Spleen (tissue), 11 donors: ENCODE data around the gene CDC42EP1. TPM values are rescaled to one million over a fixed set of nuclear protein-coding genes. Genes with fewer than 3 reads are reported as not detected.
"Not testable (repeated sequence)": the region's sequence is repeated elsewhere in the genome, so short reads cannot be mapped to it uniquely, and the experiment has no call there.

Experiments
- DNase-seq: peaks from one replicate; pipeline ENCODE4 v3.0.0-alpha.2; 2020
- H3K27ac ChIP-seq, 8 donors: fragments of 200-600 bp; sonication (generic) in 7 of 8; 1 replicate in 4 of 8; 2 replicates in 4 of 8; pipeline versions ENCODE4 v1.5.0 to v1.8.0; 2016 to 2021; ENCODE audit warnings: inconsistent platforms in 4 of 8, mild to moderate bottlenecking in 4 of 8, moderate library complexity in 1 of 8
- H3K27me3 ChIP-seq, 7 donors: fragments of 200-600 bp; sonication (generic) in 6 of 7; replicated peaks in 1 of 7; 1 replicate in 4 of 7; 2 replicates in 3 of 7; pipeline versions ENCODE4 v1.5.0 to v1.8.0; 2016 to 2021; ENCODE audit warnings: inconsistent platforms in 3 of 7, mild to moderate bottlenecking in 1 of 7
- H3K36me3 ChIP-seq, 6 donors: fragments of 200-600 bp; sonication (generic) in 5 of 6; 1 replicate in 4 of 6; 2 replicates in 2 of 6; pipeline versions ENCODE4 v1.5.0 to v1.8.0; 2016 to 2021; ENCODE audit warnings: inconsistent platforms in 2 of 6
- H3K4me1 ChIP-seq, 6 donors: fragments of 200-600 bp; sonication (generic) in 5 of 6; 1 replicate in 3 of 6; 2 replicates in 3 of 6; pipeline versions ENCODE4 v1.5.0 to v1.8.0; 2016 to 2021; ENCODE audit warnings: inconsistent platforms in 3 of 6
- H3K4me3 ChIP-seq, 8 donors: fragments of 200-600 bp; sonication (generic) in 7 of 8; 1 replicate in 4 of 8; 2 replicates in 4 of 8; pipeline versions ENCODE4 v1.5.0 to v1.8.0; 2016 to 2021; ENCODE audit warnings: inconsistent platforms in 4 of 8, mild to moderate bottlenecking in 4 of 8, moderate library complexity in 2 of 8
- H3K9me3 ChIP-seq, 8 donors: fragments of 200-600 bp; sonication (generic) in 7 of 8; 1 replicate in 4 of 8; 2 replicates in 4 of 8; pipeline versions ENCODE4 v1.5.0 to v1.8.0; 2016 to 2021; ENCODE audit warnings: inconsistent platforms in 4 of 8
- POLR2A ChIP-seq, 3 donors: fragments of 450-650 bp; IDR thresholded peaks; one replicate each; pipeline ENCODE4 v1.5.1; 2017; ENCODE audit warnings: antibody characterized with exemption in 3 of 3, mild to moderate bottlenecking in 1 of 3
- POLR2AphosphoS5 ChIP-seq, 3 donors: sonication (generic); formaldehyde crosslinking; IDR thresholded peaks; one replicate each; pipeline ENCODE4 v1.5.1; 2017; ENCODE audit warnings: antibody characterized with exemption in 3 of 3
- WGBS, 5 donors: extraction: QIAGEN DNeasy Blood & Tissue Kit in 3 of 5; methylation state at CpG; one replicate each; pipeline versions ENCODE4 v1.1.5 to v1.1.7; 2013 to 2018; 5-methylcytosine and 5-hydroxymethylcytosine counted together
- intact Hi-C: fragments of 100-400 bp; cut with DNase I; formaldehyde crosslinking; loops from one replicate; pipeline ENCODE4 v1.15.0; 2023; ENCODE audit warnings: low total_unique reads
- polyA plus RNA-seq, 3 donors: library from polyadenylated mRNA; stranded (reverse); fragments of 200-250 nt; gene quantifications; one replicate each; pipeline ENCODE4 v1.2.1, GENCODE V29; 2013
- total RNA-seq, 7 donors: library from RNA; depleted of rRNA in 3 of 7; stranded (reverse); fragments of >200 nt in 3 of 7; fragmentation: NEBNext Ultra II Directional in 4 of 7; extraction: Animal tissue kit (Norgen Biotek cat#: 25700) in 4 of 7; gene quantifications; one replicate each; pipeline versions ENCODE4 v1.1.0 to v1.2.1, GENCODE V29; 2016 to 2021
- TF ChIP-seq, protein P1 (sequence below), 11 experiments: fragments of 200-600 bp in 7 of 11; fragments of 450-650 bp in 4 of 11; sonication (generic) in 4 of 11; IDR thresholded peaks in 8 of 11; conservative IDR thresholded peaks in 3 of 11; 1 replicate in 7 of 11; 2 replicates in 4 of 11; pipeline versions ENCODE4 v1.4.0 to v1.8.0; 2016 to 2021; ENCODE audit warnings: antibody characterized with exemption in 11 of 11, inconsistent platforms in 4 of 11, mild to moderate bottlenecking in 1 of 11
- donor health status: healthy with polysubstance abuse.
- donor health status: DM: no; HTN: no; CAD: no; lungs with moderate emphysema.
- donor health status: DM: no; HTN: no; CAD: no.
- donor health status: Bipolar disorder and iron deficiency.
- donor health status: healthy.
- donor health status: DM: no; HTN: no; CAD: no.
- donor health status: DM: yes; HTN: yes; CAD: no.

The CDC42EP1 gene
- total and polyA plus RNA-seq, 10 donors = 4.6 to 35.7 (median 20.1) TPM

DNA sequence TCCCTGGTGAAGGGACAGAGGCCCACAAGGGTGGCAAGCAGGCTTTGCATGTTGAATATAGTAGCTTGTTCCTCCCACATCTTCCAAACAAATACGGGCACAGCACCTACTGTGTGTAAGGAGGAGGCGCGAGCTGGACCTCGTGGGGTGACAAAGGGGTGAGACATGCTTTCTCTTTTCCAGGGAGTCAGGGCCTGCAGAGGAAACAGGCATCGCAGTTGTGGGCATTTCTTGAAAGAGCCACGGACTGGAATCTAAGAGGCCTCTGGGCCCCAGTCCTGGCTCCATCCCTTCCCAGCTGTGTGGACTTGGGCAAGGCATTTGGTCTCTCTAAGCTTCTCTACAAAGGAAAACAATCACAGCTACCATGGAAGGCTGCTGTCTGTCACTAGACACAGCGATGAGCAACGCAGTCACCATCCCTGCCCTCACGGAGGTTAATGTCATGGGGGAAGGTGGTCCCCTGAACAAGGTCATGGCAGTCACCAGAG, 13.0 kb upstream of the CDC42EP1 start:
- H3K27me3 ChIP-seq = peaks cover 0 to 47% (median 0%) of the 10 kb centered on the region in 7 donors
- no peaks in the 10 kb centered on the region for H3K36me3 ChIP-seq
- intact Hi-C loops = no loop called here
- H3K27ac ChIP-seq = peak overlapping the region; percentile 15 to 90 (median 80)
- WGBS, 5 donors = 75 to 79% (median 76%) methylated on average over 9 of the region's 9 CpGs
- H3K4me3 ChIP-seq = no peak overlapping the region
- H3K9me3 ChIP-seq = no peaks in the 10 kb centered on the region
- TF ChIP-seq, protein P1, sequence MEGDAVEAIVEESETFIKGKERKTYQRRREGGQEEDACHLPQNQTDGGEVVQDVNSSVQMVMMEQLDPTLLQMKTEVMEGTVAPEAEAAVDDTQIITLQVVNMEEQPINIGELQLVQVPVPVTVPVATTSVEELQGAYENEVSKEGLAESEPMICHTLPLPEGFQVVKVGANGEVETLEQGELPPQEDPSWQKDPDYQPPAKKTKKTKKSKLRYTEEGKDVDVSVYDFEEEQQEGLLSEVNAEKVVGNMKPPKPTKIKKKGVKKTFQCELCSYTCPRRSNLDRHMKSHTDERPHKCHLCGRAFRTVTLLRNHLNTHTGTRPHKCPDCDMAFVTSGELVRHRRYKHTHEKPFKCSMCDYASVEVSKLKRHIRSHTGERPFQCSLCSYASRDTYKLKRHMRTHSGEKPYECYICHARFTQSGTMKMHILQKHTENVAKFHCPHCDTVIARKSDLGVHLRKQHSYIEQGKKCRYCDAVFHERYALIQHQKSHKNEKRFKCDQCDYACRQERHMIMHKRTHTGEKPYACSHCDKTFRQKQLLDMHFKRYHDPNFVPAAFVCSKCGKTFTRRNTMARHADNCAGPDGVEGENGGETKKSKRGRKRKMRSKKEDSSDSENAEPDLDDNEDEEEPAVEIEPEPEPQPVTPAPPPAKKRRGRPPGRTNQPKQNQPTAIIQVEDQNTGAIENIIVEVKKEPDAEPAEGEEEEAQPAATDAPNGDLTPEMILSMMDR (IDR thresholded peaks at IDR 0.05 in 8 of 11, conservative IDR thresholded peaks at IDR 0.05 in 3 of 11) = no peak
- TF ChIP-seq POLR2A (IDR thresholded peaks at IDR 0.05) (no peak), POLR2AphosphoS5 (IDR thresholded peaks at IDR 0.05) (no peak)
- peaks cover 19 to 70% (median 39%) of the 10 kb centered on the region in 6 donors for H3K4me1 ChIP-seq
- no peak for DNase-seq

DNA sequence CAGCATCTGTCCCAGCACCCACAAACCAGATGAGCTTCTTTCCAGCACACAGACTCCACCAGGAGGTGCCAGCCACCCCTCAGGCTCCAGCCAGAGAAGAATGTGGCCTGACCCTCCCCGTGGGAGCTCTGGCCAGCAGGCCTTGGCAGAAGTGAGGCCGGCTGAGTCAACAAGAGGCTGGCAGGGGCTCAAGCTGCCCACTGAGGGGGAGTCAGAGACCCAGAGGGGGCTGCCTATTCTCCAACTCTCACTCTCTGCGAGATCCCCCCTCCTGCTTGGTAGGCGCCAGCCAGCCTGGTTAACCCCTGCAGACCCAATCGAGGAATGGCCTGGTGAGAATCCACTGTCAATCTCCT, 10.6 kb upstream of the CDC42EP1 start:
- TF ChIP-seq POLR2A (IDR thresholded peaks at IDR 0.05) (no peak), POLR2AphosphoS5 (IDR thresholded peaks at IDR 0.05) (peak in 2 of 3 donors; percentile 14 to 24)
- TF ChIP-seq, protein P1 (IDR thresholded peaks at IDR 0.05 in 8 of 11, conservative IDR thresholded peaks at IDR 0.05 in 3 of 11) = no peak
- Histone ChIP-seq H3K27ac (peak overlapping the region in 6 of 8 donors; percentile 29 to 74 (median 50)), H3K4me3 (no peak overlapping the region), H3K36me3 (no peaks in the 10 kb centered on the region), H3K27me3 (peaks cover 0 to 45% (median 0%) of the 10 kb centered on the region in 7 donors), H3K9me3 (no peaks in the 10 kb centered on the region), H3K4me1 (peaks cover 19 to 74% (median 43%) of the 10 kb centered on the region in 6 donors)
- WGBS, 5 donors = 37 to 82% (median 67%) methylated on average over 5 of the region's 5 CpGs
- intact Hi-C loops = no loop called here
- DNase-seq = no peak

DNA sequence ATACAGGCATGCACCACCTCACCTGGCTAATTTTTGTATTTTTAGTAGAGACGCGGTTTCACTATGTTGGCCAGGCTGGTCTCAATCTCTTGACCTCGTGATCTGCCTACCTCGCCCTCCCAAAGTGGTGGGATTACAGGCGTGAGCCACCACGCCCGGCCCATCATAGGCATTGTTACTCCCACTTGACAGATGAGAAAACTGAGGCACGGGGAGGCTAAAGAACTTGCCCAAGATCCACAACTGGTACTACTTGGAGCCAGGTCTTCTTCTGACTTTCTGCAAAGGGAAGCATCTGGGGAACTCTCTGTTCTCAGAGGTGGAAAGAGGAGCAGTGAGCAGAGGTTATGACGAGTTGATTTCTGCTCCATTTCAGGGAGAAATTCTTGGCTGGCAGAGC, 9.4 kb upstream of the CDC42EP1 start:
- Histone ChIP-seq H3K27ac (peak overlapping the region in 5 of 8 donors; percentile 16 to 74 (median 74)), H3K4me1 (peaks cover 9 to 62% (median 32%) of the 10 kb centered on the region in 6 donors), H3K27me3 (peaks cover 0 to 37% (median 0%) of the 10 kb centered on the region in 7 donors)
- H3K36me3 ChIP-seq, intact Hi-C loops, H3K4me3 ChIP-seq, H3K9me3 ChIP-seq, DNase-seq: not testable (repeated sequence)
- 86 to 94% (median 89%) methylated on average over 9 of the region's 9 CpGs for WGBS, 5 donors

DNA sequence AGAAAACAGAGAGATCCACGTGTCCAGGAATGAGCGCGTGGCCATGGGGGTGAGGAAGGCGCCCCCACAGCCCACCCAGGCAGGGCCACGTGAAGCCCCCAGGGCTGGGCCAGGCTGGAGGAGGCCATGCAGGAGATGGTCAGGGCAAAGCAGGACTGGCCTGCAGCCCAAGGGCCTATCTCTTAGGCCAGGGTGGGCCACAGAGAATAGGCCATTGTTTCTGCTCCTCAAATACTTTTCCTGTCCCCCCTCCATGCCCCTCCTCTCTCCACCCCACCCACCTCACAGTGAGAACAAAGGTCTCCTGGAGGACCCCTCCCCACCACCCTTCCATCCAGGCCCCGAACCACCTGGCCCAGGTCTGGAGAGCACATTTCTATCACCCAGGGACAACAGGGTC, 8.3 kb upstream of the CDC42EP1 start:
- WGBS, 5 donors = 65 to 90% (median 70%) methylated on average over 6 of the region's 6 CpGs
- Histone ChIP-seq H3K9me3 (no peaks in the 10 kb centered on the region), H3K36me3 (no peaks in the 10 kb centered on the region), H3K27ac (peak overlapping the region in 6 of 8 donors; percentile 16 to 74 (median 69)), H3K4me1 (peaks cover 0 to 57% (median 24%) of the 10 kb centered on the region in 6 donors), H3K27me3 (peaks cover 0 to 43% (median 0%) of the 10 kb centered on the region in 7 donors), H3K4me3 (no peak overlapping the region)
- no peak for TF ChIP-seq POLR2A (IDR thresholded peaks at IDR 0.05)
- TF ChIP-seq, protein P1 (IDR thresholded peaks at IDR 0.05 in 8 of 11, conservative IDR thresholded peaks at IDR 0.05 in 3 of 11) = no peak
- TF ChIP-seq POLR2AphosphoS5 (IDR thresholded peaks at IDR 0.05) = no peak
- no peak for DNase-seq
- intact Hi-C loops = no loop called here
